Activated CD8-positive, alpha-beta T cell treated with anti-CD3 and anti-CD28 coated beads for 36 hours (primary cell): ENCODE data around the gene MAEA. TPM values are rescaled to one million over a fixed set of nuclear protein-coding genes. Genes with fewer than 3 reads are reported as not detected.

Experiments used
- ATAC-seq: fragments of 200-7000 bp; cut with Tn5 transposase; one replicate; pipeline ENCODE4 v1.10.0; 2021; ENCODE audit warnings: mild to moderate bottlenecking, moderate library complexity
- CTCF ChIA-PET: fragments of 350-600 bp; sonication (Branson Sonifier 250); formaldehyde crosslinking; loops from one replicate; lab custom pipeline; 2021; ENCODE audit warnings: antibody characterized with exemption; lab: Charles Lee
- POLR2A ChIA-PET: fragments of 350-600 bp; sonication (Branson Sonifier 250); formaldehyde crosslinking; loops from one replicate; lab custom pipeline; 2021; ENCODE audit warnings: antibody characterized with exemption; lab: Charles Lee
- DNase-seq: peaks from one replicate; pipeline ENCODE4 v3.0.0-alpha.2; 2020
- H3K27ac Mint-ChIP-seq: one replicate; pipeline ENCODE4 v1.8.0; 2021; ENCODE audit warnings: mild to moderate bottlenecking, mixed read lengths
- H3K27me3 Mint-ChIP-seq: one replicate; pipeline ENCODE4 v1.8.0; 2021; ENCODE audit warnings: mixed read lengths
- H3K36me3 Mint-ChIP-seq: one replicate; pipeline ENCODE4 v1.8.0; 2021; ENCODE audit warnings: low read depth, mixed read lengths
- H3K4me1 Mint-ChIP-seq: one replicate; pipeline ENCODE4 v1.8.0; 2021; ENCODE audit warnings: low read depth, mixed read lengths
- H3K4me3 Mint-ChIP-seq: one replicate; pipeline ENCODE4 v1.8.0; 2021; ENCODE audit warnings: mild to moderate bottlenecking, moderate library complexity, mixed read lengths
- H3K9me3 Mint-ChIP-seq: one replicate; pipeline ENCODE4 v1.8.0; 2021; ENCODE audit warnings: mixed read lengths
- intact Hi-C: fragments of 100-400 bp; cut with micrococcal nuclease; formaldehyde crosslinking; loops from one replicate; pipeline ENCODE4 v1.10.0; 2022
- total RNA-seq, 2 experiments: library from RNA; stranded (reverse); gene quantifications; one replicate each; pipeline ENCODE4 v1.2.3, GENCODE V29; 2021
- TF ChIP-seq, protein P1 (sequence below): fragments of 200-600 bp; IDR thresholded peaks from one replicate; pipeline ENCODE4 v1.8.0; 2022; ENCODE audit warnings: antibody characterized with exemption, mild to moderate bottlenecking

The MAEA gene
- total RNA-seq, 2 experiments from 2014 or later = 32.3 to 37.0 TPM

- ATAC-seq (no peak), DNase-seq (no peak)
- H3K27me3 Mint-ChIP-seq = no peaks in the 10 kb centered on the region
- H3K36me3 Mint-ChIP-seq = peaks cover 1% of the 10 kb centered on the region
- no peak overlapping the region for H3K27ac Mint-ChIP-seq
- intact Hi-C loops = no loop called here
- H3K9me3 Mint-ChIP-seq = no peaks in the 10 kb centered on the region
- H3K4me1 Mint-ChIP-seq = no peaks in the 10 kb centered on the region
- TF ChIP-seq, protein P1, sequence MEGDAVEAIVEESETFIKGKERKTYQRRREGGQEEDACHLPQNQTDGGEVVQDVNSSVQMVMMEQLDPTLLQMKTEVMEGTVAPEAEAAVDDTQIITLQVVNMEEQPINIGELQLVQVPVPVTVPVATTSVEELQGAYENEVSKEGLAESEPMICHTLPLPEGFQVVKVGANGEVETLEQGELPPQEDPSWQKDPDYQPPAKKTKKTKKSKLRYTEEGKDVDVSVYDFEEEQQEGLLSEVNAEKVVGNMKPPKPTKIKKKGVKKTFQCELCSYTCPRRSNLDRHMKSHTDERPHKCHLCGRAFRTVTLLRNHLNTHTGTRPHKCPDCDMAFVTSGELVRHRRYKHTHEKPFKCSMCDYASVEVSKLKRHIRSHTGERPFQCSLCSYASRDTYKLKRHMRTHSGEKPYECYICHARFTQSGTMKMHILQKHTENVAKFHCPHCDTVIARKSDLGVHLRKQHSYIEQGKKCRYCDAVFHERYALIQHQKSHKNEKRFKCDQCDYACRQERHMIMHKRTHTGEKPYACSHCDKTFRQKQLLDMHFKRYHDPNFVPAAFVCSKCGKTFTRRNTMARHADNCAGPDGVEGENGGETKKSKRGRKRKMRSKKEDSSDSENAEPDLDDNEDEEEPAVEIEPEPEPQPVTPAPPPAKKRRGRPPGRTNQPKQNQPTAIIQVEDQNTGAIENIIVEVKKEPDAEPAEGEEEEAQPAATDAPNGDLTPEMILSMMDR = no peak
- ChIA-PET CTCF (no interaction called here), POLR2A (no interaction called here)
- no peak overlapping the region for H3K4me3 Mint-ChIP-seq
These were observed 91.5 kb downstream of the MAEA start for GRCh38 chr4:1381181-1381621.

- TF ChIP-seq, protein P1 = no peak
- ChIA-PET POLR2A (no interaction called here), CTCF (no interaction called here)
- Mint-ChIP-seq H3K27me3 (no peaks in the 10 kb centered on the region), H3K36me3 (peaks cover 6% of the 10 kb centered on the region), H3K4me3 (no peak overlapping the region), H3K9me3 (no peaks in the 10 kb centered on the region), H3K4me1 (no peaks in the 10 kb centered on the region), H3K27ac (no peak overlapping the region)
- intact Hi-C loops = no loop called here
- no peak for DNase-seq
- ATAC-seq = no peak
These were observed 92.4 kb downstream of the MAEA start for GRCh38 chr4:1381944-1382541.

DNA sequence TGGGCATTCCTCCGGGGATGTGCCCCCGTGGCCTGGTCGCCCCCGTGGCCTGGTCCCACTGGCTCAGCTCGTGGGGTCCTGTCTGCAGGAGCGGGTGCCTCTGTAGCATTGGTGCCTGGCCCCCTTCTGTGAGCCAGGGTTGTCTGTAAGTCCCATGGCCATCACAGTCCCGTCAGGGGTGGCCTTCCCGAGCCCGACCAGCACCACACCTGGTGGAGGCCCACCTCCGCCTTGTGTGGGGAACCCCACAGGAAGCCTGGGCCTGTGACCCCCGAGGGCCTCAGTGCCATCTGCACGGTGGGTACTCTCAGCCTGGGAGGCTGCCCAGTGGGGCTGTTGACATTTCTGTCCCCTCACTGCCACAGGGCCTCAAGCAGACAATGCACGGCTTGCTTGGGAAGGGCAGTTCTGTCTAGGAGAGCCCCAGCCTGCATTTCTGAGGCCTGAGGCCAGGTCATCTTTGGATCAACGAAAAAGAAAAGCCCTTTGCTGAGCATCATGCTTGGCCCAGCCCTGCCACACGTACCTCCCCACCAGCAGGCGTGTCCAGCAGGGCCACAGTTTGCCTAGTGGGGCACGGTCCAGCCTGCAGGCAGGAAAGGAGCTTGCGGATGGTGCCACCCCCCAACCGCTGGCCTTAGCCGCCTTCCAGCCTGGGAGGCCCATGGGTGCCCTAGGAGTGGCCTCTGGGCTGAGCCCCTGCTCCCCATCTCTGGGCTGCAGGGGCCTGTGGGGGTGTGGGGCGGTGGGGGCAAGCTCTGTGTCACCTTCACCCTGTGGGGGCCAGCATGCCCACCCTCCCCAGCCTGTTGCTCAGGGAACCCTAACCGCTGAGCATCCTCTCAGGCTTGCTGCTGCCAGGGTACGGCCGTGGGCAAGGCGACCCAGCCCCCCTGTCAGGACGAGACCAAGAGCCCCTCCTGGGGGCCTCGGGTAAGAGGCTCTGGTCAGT, 93.4 kb downstream of the MAEA start:
- no peaks in the 10 kb centered on the region for H3K27me3 Mint-ChIP-seq
- H3K27ac Mint-ChIP-seq = no peak overlapping the region
- POLR2A ChIA-PET = no interaction called here
- H3K36me3 Mint-ChIP-seq = peaks cover 13% of the 10 kb centered on the region
- TF ChIP-seq, protein P1 = no peak
- intact Hi-C loops = no loop called here
- no peak for ATAC-seq
- H3K4me1 Mint-ChIP-seq = no peaks in the 10 kb centered on the region
- DNase-seq = no peak
- no peaks in the 10 kb centered on the region for H3K9me3 Mint-ChIP-seq
- H3K4me3 Mint-ChIP-seq = no peak overlapping the region
- CTCF ChIA-PET = no interaction called here

DNA sequence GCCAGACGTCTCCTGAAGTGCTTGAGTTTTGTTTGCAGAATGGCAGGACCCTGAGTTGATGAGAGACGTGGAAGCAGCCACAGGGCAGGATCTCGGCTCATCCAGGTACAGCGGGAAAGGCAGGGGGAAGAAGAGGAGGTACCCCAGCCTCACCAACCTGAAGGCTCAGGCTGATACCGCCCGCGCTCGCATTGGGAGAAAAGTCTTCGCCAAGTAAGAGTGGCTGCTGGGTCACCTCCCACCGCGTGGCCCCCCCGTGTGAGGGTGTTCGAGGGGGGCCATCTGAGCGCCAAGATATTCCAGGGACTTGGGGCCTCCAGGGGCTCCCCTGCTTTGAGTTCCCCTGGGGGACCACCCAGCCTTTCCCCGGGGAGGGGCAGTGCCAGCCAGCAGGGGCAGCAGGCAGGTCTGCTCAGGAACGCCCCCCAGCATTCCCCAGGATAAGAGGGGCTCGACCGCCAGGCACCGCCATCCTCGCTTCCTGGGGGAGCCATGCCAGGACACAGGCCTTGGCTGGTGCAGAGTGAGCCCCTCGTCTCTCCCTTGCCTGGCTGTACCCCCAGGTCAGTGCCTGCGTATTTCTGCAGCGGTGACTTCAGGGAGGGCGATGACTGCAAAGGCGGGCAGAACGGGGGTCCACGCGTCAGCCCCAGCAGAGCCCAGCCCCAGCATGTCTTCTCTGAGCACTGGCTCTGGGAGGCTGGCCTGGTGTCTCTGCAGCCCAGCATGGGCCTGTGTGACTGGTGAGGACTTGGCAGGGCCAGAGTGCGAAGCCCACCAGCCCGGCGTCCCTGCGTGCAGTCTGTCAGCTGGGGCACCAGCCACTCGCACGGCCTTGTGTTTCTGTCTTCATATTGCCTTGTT, 94.3 kb downstream of the MAEA start:
- H3K27me3 Mint-ChIP-seq = no peaks in the 10 kb centered on the region
- H3K9me3 Mint-ChIP-seq = peaks cover 6% of the 10 kb centered on the region
- DNase-seq (no peak), ATAC-seq (no peak)
- no peak overlapping the region for H3K27ac Mint-ChIP-seq
- TF ChIP-seq, protein P1 = no peak
- ChIA-PET POLR2A (no interaction called here), CTCF (no interaction called here)
- peaks cover 21% of the 10 kb centered on the region for H3K36me3 Mint-ChIP-seq
- intact Hi-C loops = no loop called here
- no peak overlapping the region for H3K4me3 Mint-ChIP-seq
- no peaks in the 10 kb centered on the region for H3K4me1 Mint-ChIP-seq
